Measurements from ENCODE around the gene ATP5F1A.

ATP5F1A gene

GRCh38 chr18:46034230-46034629 lies 63.9 kb downstream of the ATP5F1A start:
- DNase-seq (ENCODE audit: low read depth), result no peak
- H3K4me3 ChIP-seq (ENCODE audit: low read depth, low read length), result no peak overlapping the region
- no peak for TF ChIP-seq CTCF (IDR thresholded peaks at IDR 0.05; ENCODE audit: control insufficient read depth, extremely low read depth, insufficient read depth)

GRCh38 chr18:46031741-46032140 lies 66.4 kb downstream of the ATP5F1A start:
- TF ChIP-seq CTCF (IDR thresholded peaks at IDR 0.05; ENCODE audit: control insufficient read depth, extremely low read depth, insufficient read depth), result no peak
- DNase-seq (ENCODE audit: low read depth), result no peak

More at GRCh38 chr18:46031741-46032140, 66.4 kb downstream of the ATP5F1A start:
- H3K4me3 ChIP-seq (ENCODE audit: low read depth, low read length), result no peak overlapping the region

Data from LNCaP clone FGC (cell line).